ENCODE measurements around the gene OMP. TPM values are rescaled to one million over a fixed set of nuclear protein-coding genes. Genes with fewer than 3 reads are reported as not detected.

The OMP gene
- total and polyA plus RNA-seq, 2 of the 13 experiments (the other 11 are each of a cell fraction or from before 2014, with no cell fraction given) = not detected

DNA sequence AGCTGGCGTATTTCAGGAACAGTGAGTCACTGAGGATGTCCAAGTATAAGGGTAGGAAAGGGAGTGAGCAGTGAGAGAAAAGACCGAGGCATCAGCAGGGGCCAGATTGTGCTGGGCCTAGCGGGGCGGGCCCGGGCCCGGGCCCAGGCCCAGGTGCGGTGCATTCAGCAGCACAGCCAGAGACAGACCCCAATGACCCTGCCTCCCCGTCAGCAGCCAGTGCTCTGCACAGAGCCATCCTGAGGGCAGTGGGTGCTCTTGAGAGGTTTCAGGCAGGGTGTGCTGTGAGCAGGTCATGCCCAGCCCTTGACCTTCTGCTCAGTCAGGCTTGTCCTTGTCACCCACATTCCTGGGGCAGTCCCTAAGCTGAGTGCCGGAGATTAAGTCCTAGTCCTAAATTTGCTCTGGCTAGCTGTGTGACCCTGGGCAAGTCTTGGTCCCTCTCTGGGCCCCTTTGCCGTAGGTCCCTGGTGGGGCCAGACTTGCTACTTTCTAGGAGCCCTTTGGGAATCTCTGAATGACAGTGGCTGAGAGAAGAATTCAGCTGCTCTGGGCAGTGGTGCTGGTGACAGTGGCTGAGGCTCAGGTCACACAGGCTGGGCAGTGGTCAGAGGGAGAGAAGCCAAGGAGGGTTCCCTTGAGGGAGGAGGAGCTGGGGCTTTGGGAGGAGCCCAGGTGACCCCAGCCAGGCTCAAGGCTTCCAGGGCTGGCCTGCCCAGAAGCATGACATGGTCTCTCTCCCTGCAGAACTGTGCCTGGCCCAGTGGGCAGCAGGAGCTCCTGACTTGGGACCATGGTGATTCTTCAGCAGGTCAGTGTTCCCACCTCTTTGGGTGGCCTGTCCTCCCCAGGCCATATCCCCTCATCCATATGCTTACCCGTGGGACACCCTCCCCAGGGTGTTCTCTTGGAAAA lies 27.5 kb downstream of the OMP start (continued):
- TF ChIP-seq, protein P1, sequence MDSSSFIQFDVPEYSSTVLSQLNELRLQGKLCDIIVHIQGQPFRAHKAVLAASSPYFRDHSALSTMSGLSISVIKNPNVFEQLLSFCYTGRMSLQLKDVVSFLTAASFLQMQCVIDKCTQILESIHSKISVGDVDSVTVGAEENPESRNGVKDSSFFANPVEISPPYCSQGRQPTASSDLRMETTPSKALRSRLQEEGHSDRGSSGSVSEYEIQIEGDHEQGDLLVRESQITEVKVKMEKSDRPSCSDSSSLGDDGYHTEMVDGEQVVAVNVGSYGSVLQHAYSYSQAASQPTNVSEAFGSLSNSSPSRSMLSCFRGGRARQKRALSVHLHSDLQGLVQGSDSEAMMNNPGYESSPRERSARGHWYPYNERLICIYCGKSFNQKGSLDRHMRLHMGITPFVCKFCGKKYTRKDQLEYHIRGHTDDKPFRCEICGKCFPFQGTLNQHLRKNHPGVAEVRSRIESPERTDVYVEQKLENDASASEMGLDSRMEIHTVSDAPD (CRISPR knock-in tag; IDR thresholded peaks at IDR 0.05) = no peak
- TF ChIP-seq REXO4 (CRISPR knock-in tag; IDR thresholded peaks at IDR 0.05; ENCODE audit: borderline replicate concordance) = no peak
- TF ChIP-seq AHR (CRISPR knock-in tag; IDR thresholded peaks at IDR 0.05) = no peak
- TF ChIP-seq ASH2L (IDR thresholded peaks at IDR 0.05; ENCODE audit: insufficient read length, low read depth, low read length) = no peak
- TF ChIP-seq ZNF10 (CRISPR knock-in tag; IDR thresholded peaks at IDR 0.05; ENCODE audit: borderline replicate concordance, low read depth) = no peak
- TF ChIP-seq HDAC1 (CRISPR knock-in tag; IDR thresholded peaks at IDR 0.05) = no peak
- TF ChIP-seq, protein P2, sequence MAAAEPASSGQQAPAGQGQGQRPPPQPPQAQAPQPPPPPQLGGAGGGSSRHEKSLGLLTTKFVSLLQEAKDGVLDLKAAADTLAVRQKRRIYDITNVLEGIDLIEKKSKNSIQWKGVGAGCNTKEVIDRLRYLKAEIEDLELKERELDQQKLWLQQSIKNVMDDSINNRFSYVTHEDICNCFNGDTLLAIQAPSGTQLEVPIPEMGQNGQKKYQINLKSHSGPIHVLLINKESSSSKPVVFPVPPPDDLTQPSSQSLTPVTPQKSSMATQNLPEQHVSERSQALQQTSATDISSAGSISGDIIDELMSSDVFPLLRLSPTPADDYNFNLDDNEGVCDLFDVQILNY (CRISPR knock-in tag; conservative IDR thresholded peaks at IDR 0.05) = no peak
- TF ChIP-seq, protein P3, sequence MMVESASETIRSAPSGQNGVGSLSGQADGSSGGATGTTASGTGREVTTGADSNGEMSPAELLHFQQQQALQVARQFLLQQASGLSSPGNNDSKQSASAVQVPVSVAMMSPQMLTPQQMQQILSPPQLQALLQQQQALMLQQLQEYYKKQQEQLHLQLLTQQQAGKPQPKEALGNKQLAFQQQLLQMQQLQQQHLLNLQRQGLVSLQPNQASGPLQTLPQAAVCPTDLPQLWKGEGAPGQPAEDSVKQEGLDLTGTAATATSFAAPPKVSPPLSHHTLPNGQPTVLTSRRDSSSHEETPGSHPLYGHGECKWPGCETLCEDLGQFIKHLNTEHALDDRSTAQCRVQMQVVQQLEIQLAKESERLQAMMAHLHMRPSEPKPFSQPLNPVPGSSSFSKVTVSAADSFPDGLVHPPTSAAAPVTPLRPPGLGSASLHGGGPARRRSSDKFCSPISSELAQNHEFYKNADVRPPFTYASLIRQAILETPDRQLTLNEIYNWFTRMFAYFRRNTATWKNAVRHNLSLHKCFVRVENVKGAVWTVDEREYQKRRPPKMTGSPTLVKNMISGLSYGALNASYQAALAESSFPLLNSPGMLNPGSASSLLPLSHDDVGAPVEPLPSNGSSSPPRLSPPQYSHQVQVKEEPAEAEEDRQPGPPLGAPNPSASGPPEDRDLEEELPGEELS (CRISPR knock-in tag; IDR thresholded peaks at IDR 0.05) = no peak
- no peak for TF ChIP-seq SP4 (CRISPR knock-in tag; IDR thresholded peaks at IDR 0.05)
- TF ChIP-seq, protein P4, sequence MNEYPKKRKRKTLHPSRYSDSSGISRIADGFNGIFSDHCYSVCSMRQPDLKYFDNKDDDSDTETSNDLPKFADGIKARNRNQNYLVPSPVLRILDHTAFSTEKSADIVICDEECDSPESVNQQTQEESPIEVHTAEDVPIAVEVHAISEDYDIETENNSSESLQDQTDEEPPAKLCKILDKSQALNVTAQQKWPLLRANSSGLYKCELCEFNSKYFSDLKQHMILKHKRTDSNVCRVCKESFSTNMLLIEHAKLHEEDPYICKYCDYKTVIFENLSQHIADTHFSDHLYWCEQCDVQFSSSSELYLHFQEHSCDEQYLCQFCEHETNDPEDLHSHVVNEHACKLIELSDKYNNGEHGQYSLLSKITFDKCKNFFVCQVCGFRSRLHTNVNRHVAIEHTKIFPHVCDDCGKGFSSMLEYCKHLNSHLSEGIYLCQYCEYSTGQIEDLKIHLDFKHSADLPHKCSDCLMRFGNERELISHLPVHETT (CRISPR knock-in tag; conservative IDR thresholded peaks at IDR 0.05) = no peak
- TF ChIP-seq SUZ12 (IDR thresholded peaks at IDR 0.05; ENCODE audit: low read depth, low read length) = no peak
- no peak for TF ChIP-seq SMAD9 (CRISPR knock-in tag; IDR thresholded peaks at IDR 0.05)
- TF ChIP-seq, protein P5, sequence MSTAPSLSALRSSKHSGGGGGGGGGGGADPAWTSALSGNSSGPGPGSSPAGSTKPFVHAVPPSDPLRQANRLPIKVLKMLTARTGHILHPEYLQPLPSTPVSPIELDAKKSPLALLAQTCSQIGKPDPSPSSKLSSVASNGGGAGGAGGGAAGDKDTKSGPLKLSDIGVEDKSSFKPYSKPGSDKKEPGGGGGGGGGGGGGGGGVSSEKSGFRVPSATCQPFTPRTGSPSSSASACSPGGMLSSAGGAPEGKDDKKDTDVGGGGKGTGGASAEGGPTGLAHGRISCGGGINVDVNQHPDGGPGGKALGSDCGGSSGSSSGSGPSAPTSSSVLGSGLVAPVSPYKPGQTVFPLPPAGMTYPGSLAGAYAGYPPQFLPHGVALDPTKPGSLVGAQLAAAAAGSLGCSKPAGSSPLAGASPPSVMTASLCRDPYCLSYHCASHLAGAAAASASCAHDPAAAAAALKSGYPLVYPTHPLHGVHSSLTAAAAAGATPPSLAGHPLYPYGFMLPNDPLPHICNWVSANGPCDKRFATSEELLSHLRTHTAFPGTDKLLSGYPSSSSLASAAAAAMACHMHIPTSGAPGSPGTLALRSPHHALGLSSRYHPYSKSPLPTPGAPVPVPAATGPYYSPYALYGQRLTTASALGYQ (CRISPR knock-in tag; IDR thresholded peaks at IDR 0.05) = no peak
- no peak for TF ChIP-seq ZNF317 (CRISPR knock-in tag; IDR thresholded peaks at IDR 0.05)
- TF ChIP-seq ZSCAN9 (CRISPR knock-in tag; IDR thresholded peaks at IDR 0.05; ENCODE audit: borderline replicate concordance) = no peak
- TF ChIP-seq SMAD3 (CRISPR knock-in tag; IDR thresholded peaks at IDR 0.05) = no peak
- TF ChIP-seq RFX5 (IDR thresholded peaks at IDR 0.05; ENCODE audit: low read depth, low read length) = no peak
- no peak for TF ChIP-seq ZSCAN12 (CRISPR knock-in tag; IDR thresholded peaks at IDR 0.05)
- TF ChIP-seq ZBTB7A (CRISPR knock-in tag; IDR thresholded peaks at IDR 0.05) = no peak
- no peak for TF ChIP-seq ATF7-NPFF (CRISPR knock-in tag; IDR thresholded peaks at IDR 0.05; ENCODE audit: low read depth)
- no peak for TF ChIP-seq TBL1XR1 (IDR thresholded peaks at IDR 0.05; ENCODE audit: borderline replicate concordance, low read length, partially characterized antibody)

All from HepG2 (cell line).